Sigmoid colon (tissue), 4 donors: ENCODE data around the gene MKRN1.

Experiments used
- POLR2A ChIP-seq, 2 donors: fragments of 450-650 bp; IDR thresholded peaks; one replicate each; pipeline ENCODE4 v1.6.1; 2016; ENCODE audit warnings: antibody characterized with exemption in 2 of 2, mild to moderate bottlenecking in 2 of 2, moderate library complexity in 2 of 2
- POLR2AphosphoS5 ChIP-seq, 4 donors: sonication (generic); formaldehyde crosslinking; IDR thresholded peaks; one replicate each; pipeline ENCODE4 v1.6.1; 2017; ENCODE audit warnings: antibody characterized with exemption in 4 of 4

GRCh38 chr7:140425718-140426117 is 53.6 kb downstream of the MKRN1 start:
- no peak for TF ChIP-seq POLR2AphosphoS5 (IDR thresholded peaks at IDR 0.05)
- no peak for TF ChIP-seq POLR2A (IDR thresholded peaks at IDR 0.05)
